ENCODE results near the gene KRT81.

DNA sequence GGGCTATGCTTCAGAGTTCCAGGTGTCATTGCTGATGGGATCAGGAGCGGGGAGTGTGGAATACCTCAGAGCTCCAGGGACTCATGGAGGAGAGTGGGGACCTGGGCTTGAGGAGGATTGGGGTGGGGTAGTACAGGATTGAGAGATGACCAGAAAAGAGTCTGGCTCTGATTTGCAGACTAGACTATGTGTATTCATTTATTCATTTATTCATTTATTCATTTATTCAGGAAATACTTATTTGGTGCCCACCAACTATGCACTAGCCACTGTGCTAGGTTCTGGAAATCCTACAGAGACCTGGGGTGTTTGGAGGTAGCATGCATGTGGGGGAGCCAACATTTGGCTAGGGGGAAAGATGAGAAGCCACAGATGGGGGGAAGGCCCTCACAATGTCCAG lies 30.7 kb upstream of the KRT81 start:
- TF ChIP-seq, protein P1, sequence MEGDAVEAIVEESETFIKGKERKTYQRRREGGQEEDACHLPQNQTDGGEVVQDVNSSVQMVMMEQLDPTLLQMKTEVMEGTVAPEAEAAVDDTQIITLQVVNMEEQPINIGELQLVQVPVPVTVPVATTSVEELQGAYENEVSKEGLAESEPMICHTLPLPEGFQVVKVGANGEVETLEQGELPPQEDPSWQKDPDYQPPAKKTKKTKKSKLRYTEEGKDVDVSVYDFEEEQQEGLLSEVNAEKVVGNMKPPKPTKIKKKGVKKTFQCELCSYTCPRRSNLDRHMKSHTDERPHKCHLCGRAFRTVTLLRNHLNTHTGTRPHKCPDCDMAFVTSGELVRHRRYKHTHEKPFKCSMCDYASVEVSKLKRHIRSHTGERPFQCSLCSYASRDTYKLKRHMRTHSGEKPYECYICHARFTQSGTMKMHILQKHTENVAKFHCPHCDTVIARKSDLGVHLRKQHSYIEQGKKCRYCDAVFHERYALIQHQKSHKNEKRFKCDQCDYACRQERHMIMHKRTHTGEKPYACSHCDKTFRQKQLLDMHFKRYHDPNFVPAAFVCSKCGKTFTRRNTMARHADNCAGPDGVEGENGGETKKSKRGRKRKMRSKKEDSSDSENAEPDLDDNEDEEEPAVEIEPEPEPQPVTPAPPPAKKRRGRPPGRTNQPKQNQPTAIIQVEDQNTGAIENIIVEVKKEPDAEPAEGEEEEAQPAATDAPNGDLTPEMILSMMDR (IDR thresholded peaks at IDR 0.05; ENCODE audit: low read depth, low read length), result no peak
- TF ChIP-seq POLR2A (IDR thresholded peaks at IDR 0.05; ENCODE audit: extremely low read depth, insufficient read length), result no peak
- TF ChIP-seq MAX (IDR thresholded peaks at IDR 0.05; ENCODE audit: low read depth, low read length), result no peak

Data from NB4 (cell line).